ENCODE measurements around the gene PRKCI.

- TF ChIP-seq CEBPB (tag; IDR thresholded peaks at IDR 0.05) (no peak), POLR2A (conservative IDR thresholded peaks at IDR 0.05) (no peak), MXD1 (CRISPR knock-in tag; IDR thresholded peaks at IDR 0.05; ENCODE audit: borderline replicate concordance, poor library complexity, severe bottlenecking) (no peak), ATF3 (IDR thresholded peaks at IDR 0.05) (peak; percentile 82), ATF3 (CRISPR knock-in tag; conservative IDR thresholded peaks at IDR 0.05) (no peak)
- TF ChIP-seq, protein P1, sequence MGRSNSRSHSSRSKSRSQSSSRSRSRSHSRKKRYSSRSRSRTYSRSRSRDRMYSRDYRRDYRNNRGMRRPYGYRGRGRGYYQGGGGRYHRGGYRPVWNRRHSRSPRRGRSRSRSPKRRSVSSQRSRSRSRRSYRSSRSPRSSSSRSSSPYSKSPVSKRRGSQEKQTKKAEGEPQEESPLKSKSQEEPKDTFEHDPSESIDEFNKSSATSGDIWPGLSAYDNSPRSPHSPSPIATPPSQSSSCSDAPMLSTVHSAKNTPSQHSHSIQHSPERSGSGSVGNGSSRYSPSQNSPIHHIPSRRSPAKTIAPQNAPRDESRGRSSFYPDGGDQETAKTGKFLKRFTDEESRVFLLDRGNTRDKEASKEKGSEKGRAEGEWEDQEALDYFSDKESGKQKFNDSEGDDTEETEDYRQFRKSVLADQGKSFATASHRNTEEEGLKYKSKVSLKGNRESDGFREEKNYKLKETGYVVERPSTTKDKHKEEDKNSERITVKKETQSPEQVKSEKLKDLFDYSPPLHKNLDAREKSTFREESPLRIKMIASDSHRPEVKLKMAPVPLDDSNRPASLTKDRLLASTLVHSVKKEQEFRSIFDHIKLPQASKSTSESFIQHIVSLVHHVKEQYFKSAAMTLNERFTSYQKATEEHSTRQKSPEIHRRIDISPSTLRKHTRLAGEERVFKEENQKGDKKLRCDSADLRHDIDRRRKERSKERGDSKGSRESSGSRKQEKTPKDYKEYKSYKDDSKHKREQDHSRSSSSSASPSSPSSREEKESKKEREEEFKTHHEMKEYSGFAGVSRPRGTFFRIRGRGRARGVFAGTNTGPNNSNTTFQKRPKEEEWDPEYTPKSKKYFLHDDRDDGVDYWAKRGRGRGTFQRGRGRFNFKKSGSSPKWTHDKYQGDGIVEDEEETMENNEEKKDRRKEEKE (IDR thresholded peaks at IDR 0.05; ENCODE audit: borderline replicate concordance in 1 of 2, control insufficient read depth in 1 of 2, low read depth in 2 of 2, low read length in 1 of 2): no peak
Measured at GRCh38 chr3:170196833-170197232, 25.4 kb upstream of the PRKCI start.

Measured in K562 (cell line).